A673 (cell line): ENCODE measurements around the gene GALNT13. TPM values are rescaled to one million over a fixed set of nuclear protein-coding genes. Genes with fewer than 3 reads are reported as not detected.

ENCODE experiments used
- BruUV-seq: library from RNA; stranded (reverse); fragments of 400-500 nt; replicated peaks from 2 replicates; lab custom pipeline; 2021; lab: Mats Ljungman, UMichigan
- CTCF ChIA-PET: fragments of 300-600 bp; sonication (Branson Sonifier 250); formaldehyde crosslinking; loops from one replicate; lab custom pipeline; 2022; ENCODE audit warnings: antibody characterized with exemption; lab: Charles Lee
- POLR2A ChIA-PET: fragments of 300-600 bp; sonication (Branson Sonifier 250); formaldehyde crosslinking; loops from one replicate; lab custom pipeline; 2022; ENCODE audit warnings: antibody characterized with exemption; ENCODE audit not compliant: low non-redundant PET; lab: Charles Lee
- DNase-seq: peaks from one replicate; pipeline ENCODE4 v3.0.0-alpha.2; 2015; ENCODE audit warnings: low spot score
- H3K27ac ChIP-seq: fragments of 200-600 bp; sonication (generic); 2 replicates; pipeline ENCODE4 v1.5.1; 2016; ENCODE audit warnings: mixed run types, low read depth, mild to moderate bottlenecking, mixed read lengths, antibody characterized with exemption, low read length; ENCODE audit not compliant: poor library complexity, severe bottlenecking
- H3K27me3 ChIP-seq: fragments of 200-600 bp; sonication (generic); replicated peaks from 2 replicates; pipeline ENCODE4 v1.6.1; 2017; ENCODE audit warnings: mixed run types, low read depth, mild to moderate bottlenecking, mixed read lengths, antibody characterized with exemption, low read length; ENCODE audit not compliant: insufficient read depth, poor library complexity
- H3K36me3 ChIP-seq: fragments of 200-600 bp; sonication (generic); 2 replicates; pipeline ENCODE4 v1.6.1; 2016; ENCODE audit warnings: mixed run types, mild to moderate bottlenecking, mixed read lengths, antibody characterized with exemption, low read length; ENCODE audit not compliant: insufficient read depth, poor library complexity, severe bottlenecking
- H3K4me1 ChIP-seq: fragments of 200-600 bp; sonication (generic); 2 replicates; pipeline ENCODE4 v1.6.1; 2017; ENCODE audit warnings: mixed run types, mild to moderate bottlenecking, mixed read lengths, antibody characterized with exemption, low read length; ENCODE audit not compliant: insufficient read depth, poor library complexity, severe bottlenecking
- H3K4me3 ChIP-seq: fragments of 200-600 bp; sonication (generic); 2 replicates; pipeline ENCODE4 v1.5.1; 2016; ENCODE audit warnings: low read depth, mixed run types, mild to moderate bottlenecking, mixed read lengths, low read length; ENCODE audit not compliant: poor library complexity, severe bottlenecking
- H3K9me3 ChIP-seq: fragments of 200-600 bp; sonication (generic); 2 replicates; pipeline ENCODE4 v1.6.1; 2016; ENCODE audit warnings: mixed run types, low read depth, mild to moderate bottlenecking, mixed read lengths, antibody characterized with exemption, low read length; ENCODE audit not compliant: poor library complexity, severe bottlenecking
- CTCF ChIP-seq: fragments of 300-800, 200-600 bp; sonication (generic); conservative IDR thresholded peaks from 2 replicates; pipeline ENCODE4 v1.5.1; 2017; ENCODE audit warnings: low read depth, mild to moderate bottlenecking, antibody characterized with exemption, low read length, moderate library complexity, mixed read lengths
- EZH2 ChIP-seq: fragments of 200-600 bp; sonication (generic); IDR thresholded peaks from 2 replicates; pipeline ENCODE4 v1.6.1; 2017; ENCODE audit warnings: borderline replicate concordance, low read depth, mild to moderate bottlenecking, mixed read lengths, antibody characterized with exemption, low read length; ENCODE audit not compliant: poor library complexity, severe bottlenecking
- intact Hi-C: fragments of 100-400 bp; cut with micrococcal nuclease; formaldehyde crosslinking; loops from one replicate; pipeline ENCODE4 v1.10.0; 2022; ENCODE audit not compliant: unreplicated experiment
- total RNA-seq: library from RNA; stranded (reverse); gene quantifications from 2 replicates; pipeline ENCODE4 v1.2.3, GENCODE V29; 2021

The GALNT13 gene
- total RNA-seq, 1 experiment from 2014 or later, result not detected

- H3K4me1 ChIP-seq, result no peaks in the 10 kb centered on the region
- ChIA-PET POLR2A (no interaction called here), CTCF (no interaction called here)
- H3K9me3 ChIP-seq, result no peaks in the 10 kb centered on the region
- no peaks in the 10 kb centered on the region for H3K27me3 ChIP-seq
- H3K36me3 ChIP-seq, result no peaks in the 10 kb centered on the region
- H3K4me3 ChIP-seq, result no peak overlapping the region
- no peak for DNase-seq
- TF ChIP-seq CTCF (no peak), EZH2 (no peak)
- intact Hi-C loops, result loop anchor here (10.0 kb wide), 1 partner anchor 796 kb away; no protein-coding TSS in a partner anchor
- no peak overlapping the region for H3K27ac ChIP-seq
- BruUV-seq, result no TSS peak
These were observed 587.6 kb downstream of the GALNT13 start for GRCh38 chr2:154459286-154459685.

- Histone ChIP-seq H3K4me1 (no peaks in the 10 kb centered on the region), H3K9me3 (no peaks in the 10 kb centered on the region), H3K27ac (no peak overlapping the region), H3K4me3 (no peak overlapping the region), H3K36me3 (no peaks in the 10 kb centered on the region), H3K27me3 (no peaks in the 10 kb centered on the region)
- ChIA-PET POLR2A (no interaction called here), CTCF (no interaction called here)
- DNase-seq, result no peak
- no TSS peak for BruUV-seq
- no peak for TF ChIP-seq CTCF
- TF ChIP-seq EZH2, result no peak
- intact Hi-C loops, result no loop called here
These were observed 590.9 kb downstream of the GALNT13 start for GRCh38 chr2:154462634-154463033.

GRCh38 chr2:154466226-154466625 is 594.5 kb downstream of the GALNT13 start:
- Histone ChIP-seq H3K27ac (no peak overlapping the region), H3K4me1 (no peaks in the 10 kb centered on the region), H3K36me3 (no peaks in the 10 kb centered on the region), H3K9me3 (no peaks in the 10 kb centered on the region), H3K4me3 (no peak overlapping the region), H3K27me3 (no peaks in the 10 kb centered on the region)
- intact Hi-C loops, result no loop called here
- no peak for DNase-seq
- ChIA-PET POLR2A (no interaction called here), CTCF (no interaction called here)
- no peak for TF ChIP-seq CTCF
- TF ChIP-seq EZH2, result no peak
- BruUV-seq, result no TSS peak
